ENCODE measurements around the gene CCZ1.
A peak's percentile ranks its signal among the peaks of the same experiment; 100 is the strongest.
"Not testable (repeated sequence)": the region's sequence is repeated elsewhere in the genome, so short reads cannot be mapped to it uniquely, and the experiment has no call there.

The CCZ1 gene

DNA sequence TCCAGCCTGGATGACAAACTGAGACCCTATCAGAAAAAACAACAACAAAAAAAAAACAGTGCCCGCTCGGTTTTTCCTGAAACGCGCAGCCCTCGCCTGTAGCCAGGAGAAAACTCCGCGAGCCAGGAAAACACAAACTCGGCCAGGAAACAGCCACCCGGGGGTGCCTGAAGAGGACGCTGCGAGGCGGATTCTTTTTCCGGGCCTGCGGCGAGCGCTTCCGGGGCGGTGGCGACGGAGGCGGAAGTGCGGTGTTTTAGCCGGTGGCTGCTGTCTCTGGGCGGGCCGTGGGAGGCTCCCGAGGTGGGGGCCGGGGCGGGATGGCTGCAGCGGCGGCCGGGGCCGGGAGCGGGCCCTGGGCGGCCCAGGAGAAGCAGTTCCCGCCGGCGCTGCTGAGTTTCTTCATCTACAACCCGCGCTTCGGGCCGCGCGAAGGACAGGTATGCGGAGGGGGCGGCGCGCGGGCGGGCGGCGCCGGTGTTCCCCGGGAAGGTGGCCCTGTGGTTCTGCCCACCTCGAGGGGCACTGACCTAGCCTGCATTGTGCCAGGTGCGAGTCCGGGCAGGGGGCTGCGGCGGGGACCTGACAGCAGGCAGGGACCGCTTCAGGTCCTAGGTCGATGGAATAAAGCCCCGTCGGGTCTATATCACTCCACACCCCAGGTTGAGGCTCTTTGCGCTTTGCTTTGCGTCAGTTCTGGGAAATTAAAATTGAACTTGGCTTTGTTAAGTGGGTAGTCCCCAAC lies at the start of gene CCZ1:
Gene CCZ1, plus strand, starts transcription at position 254 of the 745 bp plus-strand sequence. Its CDS starts 67 bp downstream, at position 321.
- DNase-seq (ENCODE audit: insufficient read length, low spot score) = peak; percentile 60
- peak; percentile 82 for FAIRE-seq

DNA sequence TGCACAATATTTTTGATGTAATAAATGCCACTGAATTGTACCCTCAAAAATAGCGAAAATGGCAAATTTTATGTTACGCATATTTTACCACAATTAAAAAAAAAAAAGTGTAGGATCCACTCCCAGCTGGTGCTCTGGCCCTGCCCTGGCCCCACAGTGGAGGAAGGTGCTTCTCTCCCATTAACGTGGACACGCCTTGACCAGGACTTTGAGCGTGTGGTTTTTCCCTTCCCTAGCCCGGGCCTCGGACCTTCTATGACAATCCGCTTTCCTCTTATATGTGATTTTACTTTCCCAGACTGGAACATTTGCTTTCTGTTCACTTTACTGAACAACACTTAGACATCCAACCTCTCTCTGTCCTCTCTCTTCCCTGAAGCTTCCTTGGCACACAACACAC lies 47.6 kb upstream of the CCZ1 start:
- DNase-seq (ENCODE audit: insufficient read length, low spot score) (no peak), FAIRE-seq (no peak)
- no peak for TF ChIP-seq POLR2A (IDR thresholded peaks at IDR 0.05; ENCODE audit: low read depth, low read length)

DNA sequence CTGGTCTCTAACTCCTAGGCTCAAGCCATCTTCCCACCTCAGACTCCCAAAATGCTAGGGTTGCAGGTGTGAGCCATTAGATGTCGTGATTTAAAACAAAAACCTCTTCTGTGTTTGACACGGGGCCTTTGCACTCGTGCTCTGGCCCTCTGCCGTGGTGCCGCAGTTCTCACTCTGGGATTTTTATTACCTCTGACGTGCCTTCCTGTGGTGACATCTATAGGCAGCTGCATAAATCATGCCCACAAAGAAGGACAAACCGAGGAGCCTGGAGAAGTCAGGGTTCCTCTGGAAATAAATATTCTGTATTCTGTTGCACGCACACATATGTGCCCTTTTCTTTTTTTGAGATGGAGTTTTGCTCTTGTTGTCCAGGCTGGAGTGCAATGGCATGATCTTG lies 43.8 kb upstream of the CCZ1 start:
- TF ChIP-seq POLR2A (IDR thresholded peaks at IDR 0.05; ENCODE audit: low read depth, low read length) = no peak
- DNase-seq (ENCODE audit: insufficient read length, low spot score) (no peak), FAIRE-seq (no peak)

DNA sequence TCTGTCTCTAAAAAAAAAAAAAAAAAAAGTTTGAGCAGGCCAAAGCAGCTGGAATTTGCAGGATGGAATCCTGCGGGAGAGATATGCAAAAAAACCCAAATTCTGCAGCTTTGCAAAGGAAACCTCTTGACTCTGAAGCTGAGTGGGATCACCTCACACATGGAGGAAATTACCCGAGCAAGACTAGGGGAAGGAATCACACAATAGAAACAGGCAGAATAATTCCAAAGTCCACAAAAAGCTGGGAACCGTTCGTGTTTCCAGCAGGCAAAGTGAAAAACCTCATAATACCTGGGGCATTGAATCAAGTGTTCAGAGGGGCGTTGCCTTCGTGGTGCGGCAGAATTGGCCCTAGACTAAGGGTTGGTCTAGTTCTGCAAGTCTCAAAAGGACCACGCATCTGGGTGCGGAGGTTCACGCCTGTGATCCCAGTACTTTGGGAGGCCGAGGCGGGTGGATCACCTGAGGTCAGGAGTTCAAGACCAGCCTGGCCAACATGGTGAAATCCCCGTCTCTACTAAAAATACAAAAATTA lies 41.4 kb upstream of the CCZ1 start:
- not testable (repeated sequence) for DNase-seq (ENCODE audit: insufficient read length, low spot score); FAIRE-seq

- not testable (repeated sequence) for DNase-seq (ENCODE audit: insufficient read length, low spot score); FAIRE-seq
Measured at GRCh38 chr7:5858494-5858893, 40.0 kb upstream of the CCZ1 start.

DNA sequence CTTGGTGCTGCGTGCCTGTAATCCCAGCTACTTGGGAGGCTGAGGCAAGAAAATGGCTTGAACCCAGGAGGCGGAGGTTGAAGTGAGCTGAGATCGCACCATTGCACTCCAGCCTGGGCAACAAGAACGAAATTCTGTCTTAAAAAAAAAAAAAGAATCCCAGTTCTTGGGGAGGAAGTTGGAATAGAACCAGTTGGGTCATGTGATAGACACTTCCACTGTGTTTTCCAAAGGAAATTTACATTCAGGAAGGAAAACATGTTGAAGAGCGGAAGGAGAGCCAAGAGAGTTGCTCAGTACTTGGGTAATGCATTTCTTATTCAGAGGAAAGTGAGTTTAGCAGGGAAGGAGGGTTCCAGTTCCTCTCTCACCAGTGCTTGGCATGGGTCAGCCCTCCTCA lies 37.3 kb upstream of the CCZ1 start:
- FAIRE-seq; DNase-seq (ENCODE audit: insufficient read length, low spot score): not testable (repeated sequence)

DNA sequence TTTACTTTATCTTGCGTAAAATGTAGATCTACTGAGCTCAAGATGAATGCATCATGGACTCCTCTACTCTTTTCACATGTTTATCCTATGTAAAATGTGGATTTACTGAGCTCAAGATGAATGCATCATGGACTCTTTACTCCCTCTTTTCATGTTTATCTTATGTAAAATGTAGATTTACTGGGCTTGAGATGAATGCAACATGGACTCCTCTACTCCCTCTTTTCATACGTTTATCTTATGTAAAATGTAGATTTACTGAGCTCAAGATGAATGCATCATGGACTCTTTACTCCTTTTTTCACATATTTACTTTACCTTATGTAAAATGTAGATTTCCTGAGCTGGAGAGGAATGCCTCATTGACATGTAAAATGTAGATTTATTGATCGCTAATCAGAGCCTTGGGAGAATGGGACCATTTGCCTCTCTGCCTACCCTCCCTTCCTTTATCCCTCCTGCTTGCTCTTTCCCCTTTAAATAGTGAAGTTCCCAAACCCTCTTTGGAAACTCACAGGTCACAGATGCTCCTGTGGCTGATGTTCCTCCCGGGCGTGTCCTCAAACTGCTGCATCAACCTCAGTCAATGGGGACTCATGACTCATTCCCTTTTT lies 35.7 kb upstream of the CCZ1 start:
- FAIRE-seq = not testable (repeated sequence)

DNA sequence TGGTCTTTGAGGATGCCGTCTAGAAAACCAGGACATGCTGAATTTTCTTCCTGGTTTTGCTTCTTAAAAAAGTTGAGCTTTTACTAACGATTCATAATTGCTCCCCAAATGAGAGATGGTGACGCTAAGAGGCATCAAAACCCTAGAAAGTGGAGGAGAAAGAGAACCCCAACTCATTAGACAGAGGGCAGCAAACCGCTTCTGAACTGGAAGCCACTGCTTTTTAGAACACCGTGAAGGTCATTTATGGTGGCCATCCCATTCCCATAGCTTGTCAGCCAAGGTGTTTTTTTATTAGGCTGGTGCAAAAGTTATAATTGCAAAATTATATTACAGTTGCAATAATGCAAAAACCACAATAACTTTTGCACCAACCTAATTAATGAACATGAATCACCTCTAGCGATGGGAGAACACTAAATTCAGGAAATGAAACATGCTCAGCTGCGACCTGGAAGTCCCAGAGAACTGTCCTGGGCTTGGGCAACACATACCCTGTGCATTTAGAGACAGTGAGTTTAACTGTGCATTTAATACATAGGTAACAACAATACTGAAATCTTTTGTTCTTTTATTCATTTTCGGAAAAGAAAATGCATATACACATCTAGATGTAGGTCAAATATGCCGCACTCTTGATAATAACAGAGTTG lies 33.1 kb upstream of the CCZ1 start:
- FAIRE-seq; DNase-seq (ENCODE audit: insufficient read length, low spot score): not testable (repeated sequence)

More for the DNA sequence above, 35.7 kb upstream of the CCZ1 start:
- not testable (repeated sequence) for DNase-seq (ENCODE audit: insufficient read length, low spot score)

DNA sequence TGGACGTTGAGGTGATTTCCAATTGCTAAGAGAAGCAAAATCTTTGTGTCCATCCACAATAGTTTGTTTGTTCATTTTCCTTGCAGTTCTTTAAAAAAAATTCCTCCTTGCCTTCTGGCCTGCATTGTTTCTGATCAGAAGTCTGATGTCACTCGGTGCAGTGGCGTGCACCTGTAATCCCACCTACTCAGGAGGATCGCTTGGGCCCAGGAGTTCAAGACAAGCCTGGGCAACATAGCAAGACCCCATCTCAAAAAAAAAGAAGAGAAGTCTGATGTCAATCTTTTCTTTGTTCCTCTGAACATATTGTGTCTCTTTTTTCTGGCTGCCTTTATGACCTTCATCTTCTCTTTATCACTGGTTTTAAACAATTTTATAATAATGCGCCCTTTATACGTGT lies 31.5 kb upstream of the CCZ1 start:
- no peak for FAIRE-seq

GRCh38 chr7:5868928-5869341 lies 29.6 kb upstream of the CCZ1 start:
- not testable (repeated sequence) for DNase-seq (ENCODE audit: insufficient read length, low spot score); FAIRE-seq

More for the DNA sequence above, 31.5 kb upstream of the CCZ1 start:
- no peak for DNase-seq (ENCODE audit: insufficient read length, low spot score)
- no peak for TF ChIP-seq POLR2A (IDR thresholded peaks at IDR 0.05; ENCODE audit: low read depth, low read length)

GRCh38 chr7:5869691-5870090 lies 28.8 kb upstream of the CCZ1 start:
- no peak for TF ChIP-seq POLR2A (IDR thresholded peaks at IDR 0.05; ENCODE audit: low read depth, low read length)
- no peak for FAIRE-seq
- no peak for DNase-seq (ENCODE audit: insufficient read length, low spot score)

DNA sequence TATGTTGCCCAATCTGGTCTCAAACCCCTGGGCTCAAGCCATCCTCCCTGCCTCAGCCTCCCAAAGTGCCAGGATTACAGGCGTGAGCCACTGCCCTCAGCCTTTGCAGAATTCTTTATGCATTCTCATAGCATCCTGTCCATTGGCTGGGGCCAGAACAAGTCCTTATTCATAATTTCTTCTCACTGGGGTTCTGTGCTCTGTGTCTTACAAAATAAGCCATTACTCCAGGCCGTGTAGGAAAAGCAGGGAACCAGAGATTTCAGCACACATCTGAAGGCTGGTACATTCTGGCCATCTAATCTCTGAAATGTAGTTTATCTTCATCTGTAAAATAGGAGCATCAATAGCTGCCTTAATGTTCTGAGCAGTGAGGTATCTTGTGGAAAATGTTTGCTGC lies 28.2 kb upstream of the CCZ1 start:
- no peak for DNase-seq (ENCODE audit: insufficient read length, low spot score)
- TF ChIP-seq POLR2A (IDR thresholded peaks at IDR 0.05; ENCODE audit: low read depth, low read length) = no peak
- FAIRE-seq = no peak

DNA sequence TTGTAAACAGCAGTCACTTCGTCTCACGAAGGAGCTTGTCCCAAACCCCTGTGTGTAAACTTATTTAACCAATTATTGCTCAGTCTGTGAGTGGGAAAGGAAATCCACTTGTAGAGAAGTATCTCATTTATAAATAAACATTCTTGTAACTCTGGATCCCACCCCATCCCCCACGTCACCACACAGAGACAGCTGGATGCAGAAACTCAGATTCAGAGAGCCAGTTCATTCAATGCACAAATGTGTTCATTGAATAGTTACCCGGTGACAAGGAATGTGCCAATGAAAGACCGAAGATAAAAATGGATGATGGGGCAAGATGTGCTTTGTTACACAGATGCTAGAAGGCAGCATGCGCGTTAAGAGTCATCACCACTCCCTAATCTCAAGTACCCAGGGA lies 26.2 kb upstream of the CCZ1 start:
- no peak for TF ChIP-seq POLR2A (IDR thresholded peaks at IDR 0.05; ENCODE audit: low read depth, low read length)
- FAIRE-seq (no peak), DNase-seq (ENCODE audit: insufficient read length, low spot score) (no peak)

GRCh38 chr7:5879591-5879990 lies 18.9 kb upstream of the CCZ1 start:
- DNase-seq (ENCODE audit: insufficient read length, low spot score); FAIRE-seq: not testable (repeated sequence)

DNA sequence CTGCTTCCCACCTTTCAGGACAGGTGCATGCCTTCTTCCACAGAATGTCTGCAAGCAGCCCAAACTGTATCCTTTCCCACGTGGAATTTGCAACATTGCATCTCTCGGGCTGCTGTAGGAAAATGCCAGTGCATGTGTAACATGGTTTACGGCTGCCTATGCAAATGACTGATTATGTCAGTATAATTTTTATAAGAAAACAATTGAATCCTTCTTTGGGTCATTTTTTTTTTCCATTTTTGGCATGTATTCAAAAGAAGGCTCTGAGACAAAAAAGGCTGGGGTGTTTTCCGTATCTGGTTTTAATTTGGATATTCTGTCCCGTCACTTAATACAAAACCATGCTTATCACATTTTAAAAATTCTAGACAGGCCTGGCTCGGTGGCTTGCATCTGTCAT lies 18.4 kb upstream of the CCZ1 start:
- FAIRE-seq; DNase-seq (ENCODE audit: insufficient read length, low spot score): not testable (repeated sequence)

GRCh38 chr7:5884431-5884830 lies 14.1 kb upstream of the CCZ1 start:
- not testable (repeated sequence) for DNase-seq (ENCODE audit: insufficient read length, low spot score); FAIRE-seq

DNA sequence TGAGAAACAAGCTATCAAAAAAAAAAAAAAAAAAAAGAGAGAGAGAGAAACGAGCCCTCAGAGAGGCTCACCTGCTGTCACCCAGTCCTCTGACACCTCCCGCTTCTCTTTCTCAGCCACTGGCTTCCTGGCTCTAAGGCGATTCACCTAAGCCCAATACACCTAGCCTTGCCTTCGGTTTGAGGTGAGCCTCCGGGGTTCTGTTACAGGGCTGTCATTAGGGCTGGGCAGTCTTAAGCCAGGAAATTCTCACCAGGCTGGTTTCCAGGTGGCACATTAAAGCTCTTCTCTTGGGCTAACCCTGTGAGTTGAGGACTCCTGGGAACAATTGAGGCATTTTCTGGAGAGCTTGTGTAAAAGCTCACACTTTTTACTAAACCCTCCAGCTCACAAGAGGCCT lies 10.5 kb upstream of the CCZ1 start:
- not testable (repeated sequence) for FAIRE-seq; DNase-seq (ENCODE audit: insufficient read length, low spot score)

DNA sequence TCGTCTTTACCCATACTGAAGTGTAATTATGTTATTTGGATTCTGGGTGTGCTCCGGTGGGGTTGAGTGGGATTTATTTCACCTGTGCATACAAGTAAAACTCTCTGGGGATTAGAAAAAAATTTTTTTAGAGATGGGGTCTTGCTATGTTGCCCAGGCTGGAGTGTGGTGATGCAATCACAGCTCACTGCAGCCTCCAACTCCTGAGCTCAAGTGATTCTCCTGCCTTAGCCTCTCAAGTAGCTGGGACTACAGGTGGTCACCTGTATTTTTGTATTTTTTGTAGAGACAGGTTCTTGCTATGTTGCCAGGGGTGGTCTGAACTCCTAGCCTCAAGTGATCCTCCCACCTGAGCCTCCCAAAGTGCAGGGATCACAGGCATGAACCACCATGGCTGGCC lies 8.3 kb upstream of the CCZ1 start:
- not testable (repeated sequence) for DNase-seq (ENCODE audit: insufficient read length, low spot score); FAIRE-seq
